Suprapubic skin (tissue), 4 donors: ENCODE data around the gene PPP2R3A. TPM values are rescaled to one million over a fixed set of nuclear protein-coding genes. Genes with fewer than 3 reads are reported as not detected.

Experiments used
- DNase-seq, 2 donors: peaks; one replicate each; pipeline ENCODE4 v3.0.0-alpha.2; 2019; ENCODE audit warnings: low spot score in 2 of 2
- H3K27ac ChIP-seq: fragments of 200-600 bp; sonication (generic); one replicate; pipeline ENCODE4 v1.5.1; 2019
- H3K27me3 ChIP-seq: fragments of 200-600 bp; sonication (generic); one replicate; pipeline ENCODE4 v1.5.1; 2019
- H3K36me3 ChIP-seq: fragments of 200-600 bp; sonication (generic); one replicate; pipeline ENCODE4 v1.5.1; 2019
- H3K4me1 ChIP-seq: fragments of 200-600 bp; sonication (generic); one replicate; pipeline ENCODE4 v1.5.1; 2019
- H3K4me3 ChIP-seq: fragments of 200-600 bp; sonication (generic); one replicate; pipeline ENCODE4 v1.5.1; 2019; ENCODE audit warnings: mild to moderate bottlenecking
- H3K9me3 ChIP-seq: fragments of 200-600 bp; sonication (generic); one replicate; pipeline ENCODE4 v1.5.1; 2019
- EP300 ChIP-seq: sonication (generic); formaldehyde crosslinking; IDR thresholded peaks from one replicate; pipeline ENCODE4 v1.6.1; 2017; ENCODE audit warnings: antibody characterized with exemption
- POLR2A ChIP-seq, 2 donors: fragments of 450-650 bp; IDR thresholded peaks; one replicate each; pipeline ENCODE4 v1.6.1; 2017; ENCODE audit warnings: antibody characterized with exemption in 2 of 2, mild to moderate bottlenecking in 2 of 2, moderate library complexity in 2 of 2
- POLR2AphosphoS5 ChIP-seq, 3 donors: sonication (generic); formaldehyde crosslinking; IDR thresholded peaks; one replicate each; pipeline ENCODE4 v1.6.1; 2017; ENCODE audit warnings: antibody characterized with exemption in 3 of 3
- WGBS: methylation state at CpG from one replicate; pipeline ENCODE4 v1.1.5; 2018; 5-methylcytosine and 5-hydroxymethylcytosine counted together
- total RNA-seq, 4 donors: library from RNA; depleted of rRNA; stranded (reverse); fragments of >200 nt; gene quantifications; one replicate each; pipeline ENCODE4 v1.1.0, GENCODE V29; 2016
- TF ChIP-seq, protein P1 (sequence below), 2 donors: fragments of 200-600 bp in 1 of 2; fragments of 450-650 bp in 1 of 2; sonication (generic) in 1 of 2; IDR thresholded peaks; one replicate each; pipeline ENCODE4 v1.5.1; 2016 to 2019; ENCODE audit warnings: antibody characterized with exemption in 2 of 2, mild to moderate bottlenecking in 1 of 2, moderate library complexity in 1 of 2

Gene PPP2R3A
- total RNA-seq, 4 donors from 2014 or later = 51.2 to 71.7 (median 52.9) TPM

DNA sequence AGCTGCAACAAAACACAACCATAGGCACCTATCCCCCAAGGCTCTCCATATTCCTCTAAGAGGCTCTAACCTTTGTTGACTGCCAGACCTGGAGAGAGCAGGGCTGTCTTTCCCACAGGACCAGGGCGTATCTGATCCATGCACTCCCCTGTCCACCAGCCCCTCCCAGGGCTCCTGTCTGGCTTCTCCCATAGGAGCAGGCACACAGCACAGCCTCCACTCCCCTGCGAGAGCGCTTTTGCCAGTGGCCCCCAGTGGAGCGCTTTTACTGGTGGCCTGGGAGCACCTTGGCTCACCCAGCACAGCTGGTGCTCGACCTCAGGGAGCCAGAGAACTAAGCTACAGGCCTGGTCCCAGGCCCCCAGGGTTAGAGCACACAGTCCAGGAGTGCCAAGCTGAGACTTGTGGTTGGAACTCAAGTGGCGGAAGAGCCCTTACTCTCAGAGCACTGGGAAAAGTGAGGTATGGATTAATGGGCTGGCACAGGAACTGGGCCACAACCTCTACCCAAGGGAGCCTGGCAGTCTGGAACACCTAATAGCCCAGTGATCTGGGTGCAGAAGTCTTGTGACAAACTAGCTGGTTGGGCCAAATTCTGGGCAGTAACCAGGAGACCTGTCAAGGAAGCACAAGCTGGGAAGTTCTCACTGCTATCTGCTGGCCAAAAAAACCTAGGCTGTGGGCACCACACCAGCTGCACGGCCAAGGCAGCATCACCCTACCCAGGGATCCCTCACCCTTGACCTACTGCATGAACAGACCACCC lies 79.6 kb downstream of the PPP2R3A start:
- H3K36me3 ChIP-seq = peaks cover 40% of the 10 kb centered on the region
- no peak for TF ChIP-seq POLR2AphosphoS5 (IDR thresholded peaks at IDR 0.05)
- TF ChIP-seq, protein P1, sequence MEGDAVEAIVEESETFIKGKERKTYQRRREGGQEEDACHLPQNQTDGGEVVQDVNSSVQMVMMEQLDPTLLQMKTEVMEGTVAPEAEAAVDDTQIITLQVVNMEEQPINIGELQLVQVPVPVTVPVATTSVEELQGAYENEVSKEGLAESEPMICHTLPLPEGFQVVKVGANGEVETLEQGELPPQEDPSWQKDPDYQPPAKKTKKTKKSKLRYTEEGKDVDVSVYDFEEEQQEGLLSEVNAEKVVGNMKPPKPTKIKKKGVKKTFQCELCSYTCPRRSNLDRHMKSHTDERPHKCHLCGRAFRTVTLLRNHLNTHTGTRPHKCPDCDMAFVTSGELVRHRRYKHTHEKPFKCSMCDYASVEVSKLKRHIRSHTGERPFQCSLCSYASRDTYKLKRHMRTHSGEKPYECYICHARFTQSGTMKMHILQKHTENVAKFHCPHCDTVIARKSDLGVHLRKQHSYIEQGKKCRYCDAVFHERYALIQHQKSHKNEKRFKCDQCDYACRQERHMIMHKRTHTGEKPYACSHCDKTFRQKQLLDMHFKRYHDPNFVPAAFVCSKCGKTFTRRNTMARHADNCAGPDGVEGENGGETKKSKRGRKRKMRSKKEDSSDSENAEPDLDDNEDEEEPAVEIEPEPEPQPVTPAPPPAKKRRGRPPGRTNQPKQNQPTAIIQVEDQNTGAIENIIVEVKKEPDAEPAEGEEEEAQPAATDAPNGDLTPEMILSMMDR (IDR thresholded peaks at IDR 0.05) = no peak
- no peak for TF ChIP-seq EP300
- TF ChIP-seq POLR2A (IDR thresholded peaks at IDR 0.05) = no peak
- H3K27ac ChIP-seq = no peak overlapping the region
- H3K4me1 ChIP-seq = no peaks in the 10 kb centered on the region
- 74% methylated on average over 6 of the region's 7 CpGs for WGBS
- DNase-seq = no peak
- H3K4me3 ChIP-seq = no peak overlapping the region
- no peaks in the 10 kb centered on the region for H3K27me3 ChIP-seq
- H3K9me3 ChIP-seq = no peaks in the 10 kb centered on the region

GRCh38 chr3:136048068-136048467 lies 82.5 kb downstream of the PPP2R3A start:
- no peak for DNase-seq
- Histone ChIP-seq H3K4me1 (no peaks in the 10 kb centered on the region), H3K9me3 (no peaks in the 10 kb centered on the region), H3K4me3 (no peak overlapping the region), H3K27ac (no peak overlapping the region), H3K36me3 (peaks cover 65% of the 10 kb centered on the region), H3K27me3 (no peaks in the 10 kb centered on the region)
- TF ChIP-seq, protein P1 (IDR thresholded peaks at IDR 0.05) = no peak
- no peak for TF ChIP-seq EP300
- TF ChIP-seq POLR2A (IDR thresholded peaks at IDR 0.05) = no peak
- WGBS = 96% methylated on average over 7 of the region's 7 CpGs

DNA sequence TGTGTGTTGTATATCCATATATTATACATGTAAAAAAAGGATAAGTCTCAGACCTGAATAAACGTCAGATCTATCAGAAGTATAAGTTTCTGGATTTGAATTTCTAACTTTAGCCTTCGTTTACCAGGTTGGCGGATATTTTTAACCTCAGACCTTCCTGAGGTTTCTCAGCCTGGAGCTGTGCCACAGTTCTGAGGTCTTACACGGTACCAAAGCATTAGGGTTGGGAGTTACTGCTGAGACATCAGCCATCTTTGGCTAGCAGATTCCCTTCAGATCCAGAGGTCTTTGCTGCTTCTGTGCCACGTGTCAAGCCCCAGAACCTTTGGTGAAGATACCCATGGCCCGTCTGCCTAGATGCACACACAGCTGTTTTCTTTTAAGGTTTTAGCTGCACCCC lies 84.7 kb downstream of the PPP2R3A start:
- 63% methylated on average over 6 of the region's 6 CpGs for WGBS
- Histone ChIP-seq H3K9me3 (no peaks in the 10 kb centered on the region), H3K27me3 (no peaks in the 10 kb centered on the region), H3K27ac (no peak overlapping the region), H3K4me3 (no peak overlapping the region), H3K4me1 (no peaks in the 10 kb centered on the region), H3K36me3 (peaks cover 67% of the 10 kb centered on the region)
- DNase-seq = no peak
- TF ChIP-seq POLR2A (IDR thresholded peaks at IDR 0.05) = no peak
- no peak for TF ChIP-seq POLR2AphosphoS5 (IDR thresholded peaks at IDR 0.05)
- TF ChIP-seq EP300 = no peak
- TF ChIP-seq, protein P1 (IDR thresholded peaks at IDR 0.05) = no peak

- H3K9me3 ChIP-seq = no peaks in the 10 kb centered on the region
- peaks cover 40% of the 10 kb centered on the region for H3K36me3 ChIP-seq
- H3K27me3 ChIP-seq = no peaks in the 10 kb centered on the region
- TF ChIP-seq, protein P1 (IDR thresholded peaks at IDR 0.05) = no peak
- no peak for TF ChIP-seq POLR2AphosphoS5 (IDR thresholded peaks at IDR 0.05)
- TF ChIP-seq EP300 = no peak
- TF ChIP-seq POLR2A (IDR thresholded peaks at IDR 0.05) = no peak
- no peak overlapping the region for H3K4me3 ChIP-seq
- no peaks in the 10 kb centered on the region for H3K4me1 ChIP-seq
- 93% methylated on average over 4 of the region's 4 CpGs for WGBS
- no peak for DNase-seq
- no peak overlapping the region for H3K27ac ChIP-seq
Measured at GRCh38 chr3:136055491-136055890, 90.0 kb downstream of the PPP2R3A start.

GRCh38 chr3:136067211-136067610 lies 101.7 kb downstream of the PPP2R3A start:
- 92% methylated on average over 2 of the region's 2 CpGs for WGBS

More at GRCh38 chr3:136067211-136067610, 101.7 kb downstream of the PPP2R3A start:
- peaks cover 13% of the 10 kb centered on the region for H3K4me1 ChIP-seq
- TF ChIP-seq, protein P1 (IDR thresholded peaks at IDR 0.05) = no peak
- TF ChIP-seq POLR2A (IDR thresholded peaks at IDR 0.05) (no peak), EP300 (no peak), POLR2AphosphoS5 (IDR thresholded peaks at IDR 0.05) (no peak)
- no peak overlapping the region for H3K27ac ChIP-seq
- H3K27me3 ChIP-seq = no peaks in the 10 kb centered on the region
- no peak for DNase-seq
- H3K9me3 ChIP-seq = no peaks in the 10 kb centered on the region
- H3K4me3 ChIP-seq = no peak overlapping the region
- H3K36me3 ChIP-seq = no peaks in the 10 kb centered on the region
